ACC112 (cell line): ENCODE results near the gene BTN1A1.

Experiments used
- H2AFZ ChIP-seq: fragments of 200-600 bp; sonication (generic); one replicate; pipeline ENCODE4 v1.6.0; 2017; ENCODE audit warnings: antibody characterized with exemption, low read length; ENCODE audit not compliant: unreplicated experiment
- H3K27ac ChIP-seq: fragments of 200-600 bp; sonication (generic); 2 replicates; pipeline ENCODE4 v1.5.1; 2014; ENCODE audit warnings: low read depth, mild to moderate bottlenecking, antibody characterized with exemption, low read length, moderate library complexity
- H3K27me3 ChIP-seq: fragments of 200-600 bp; sonication (generic); 2 replicates; pipeline ENCODE4 v1.6.1; 2014; ENCODE audit warnings: mild to moderate bottlenecking, antibody characterized with exemption, low read length, moderate library complexity, mixed read lengths; ENCODE audit not compliant: insufficient read depth
- H3K36me3 ChIP-seq: fragments of 200-600 bp; sonication (generic); 2 replicates; pipeline ENCODE4 v1.6.1; 2016; ENCODE audit warnings: mild to moderate bottlenecking, antibody characterized with exemption, low read length, moderate library complexity, mixed read lengths; ENCODE audit not compliant: insufficient read depth
- H3K4me1 ChIP-seq: fragments of 200-600 bp; sonication (generic); one replicate; pipeline ENCODE4 v1.6.1; 2016; ENCODE audit warnings: low read length, mixed read lengths; ENCODE audit not compliant: insufficient read depth, unreplicated experiment, control insufficient read depth
- H3K4me3 ChIP-seq: fragments of 200-600 bp; sonication (generic); 2 replicates; pipeline ENCODE4 v1.5.1; 2014; ENCODE audit warnings: mild to moderate bottlenecking, low read depth, low read length
- H3K79me2 ChIP-seq: fragments of 200-600 bp; sonication (generic); one replicate; pipeline ENCODE4 v1.6.0; 2016; ENCODE audit warnings: low read length; ENCODE audit not compliant: control insufficient read depth, unreplicated experiment, insufficient read depth

The BTN1A1 gene

DNA sequence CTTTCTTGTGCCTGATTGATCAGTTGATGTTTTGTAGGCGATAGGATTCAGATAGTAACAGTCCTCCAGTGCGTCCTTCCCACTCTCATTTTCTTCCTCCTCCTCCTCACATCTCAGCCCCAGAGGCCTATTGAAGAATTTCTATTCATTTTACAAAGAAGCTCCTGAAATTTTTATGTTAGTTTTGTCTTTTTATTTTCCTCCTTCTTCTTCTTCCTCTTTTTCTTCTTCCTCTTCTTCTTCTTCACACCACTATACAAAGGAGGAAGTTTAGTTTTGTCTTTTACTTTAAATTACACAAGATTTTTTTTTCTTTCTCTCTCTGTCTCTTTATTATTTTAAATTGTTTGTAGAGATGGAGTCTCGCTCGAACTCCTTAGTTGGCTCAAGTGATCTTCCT lies 23.2 kb upstream of the BTN1A1 start:
- H2AFZ ChIP-seq = no peak overlapping the region
- H3K4me1 ChIP-seq = peaks cover 26% of the 10 kb centered on the region
- H3K79me2 ChIP-seq = no peaks in the 10 kb centered on the region
- no peaks in the 10 kb centered on the region for H3K36me3 ChIP-seq
- H3K4me3 ChIP-seq = no peak overlapping the region
- H3K27me3 ChIP-seq = no peaks in the 10 kb centered on the region
- H3K27ac ChIP-seq = no peak overlapping the region

DNA sequence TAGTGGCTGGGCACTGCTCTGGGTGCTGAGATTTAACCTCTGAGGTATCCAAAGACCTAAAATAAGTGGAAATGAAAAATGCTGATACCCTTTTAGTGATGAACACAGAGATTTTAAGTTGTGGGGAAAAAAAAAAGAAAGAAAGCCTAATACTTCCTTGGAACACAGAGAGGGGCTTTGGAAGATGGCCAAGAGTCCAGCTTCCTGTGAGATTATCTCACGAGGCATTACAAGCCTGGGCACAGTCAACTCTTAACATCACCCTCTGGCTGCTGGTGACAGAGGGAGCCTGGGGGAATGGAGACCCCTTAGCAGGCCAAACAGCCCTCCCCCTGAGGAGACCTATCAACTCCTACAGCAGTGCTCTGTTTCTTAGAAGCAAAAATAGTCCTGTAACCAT lies 22.7 kb upstream of the BTN1A1 start:
- no peak overlapping the region for H3K4me3 ChIP-seq
- H3K4me1 ChIP-seq = peaks cover 26% of the 10 kb centered on the region
- H3K79me2 ChIP-seq = no peaks in the 10 kb centered on the region
- H3K27me3 ChIP-seq = no peaks in the 10 kb centered on the region
- no peak overlapping the region for H3K27ac ChIP-seq
- H2AFZ ChIP-seq = no peak overlapping the region
- no peaks in the 10 kb centered on the region for H3K36me3 ChIP-seq

DNA sequence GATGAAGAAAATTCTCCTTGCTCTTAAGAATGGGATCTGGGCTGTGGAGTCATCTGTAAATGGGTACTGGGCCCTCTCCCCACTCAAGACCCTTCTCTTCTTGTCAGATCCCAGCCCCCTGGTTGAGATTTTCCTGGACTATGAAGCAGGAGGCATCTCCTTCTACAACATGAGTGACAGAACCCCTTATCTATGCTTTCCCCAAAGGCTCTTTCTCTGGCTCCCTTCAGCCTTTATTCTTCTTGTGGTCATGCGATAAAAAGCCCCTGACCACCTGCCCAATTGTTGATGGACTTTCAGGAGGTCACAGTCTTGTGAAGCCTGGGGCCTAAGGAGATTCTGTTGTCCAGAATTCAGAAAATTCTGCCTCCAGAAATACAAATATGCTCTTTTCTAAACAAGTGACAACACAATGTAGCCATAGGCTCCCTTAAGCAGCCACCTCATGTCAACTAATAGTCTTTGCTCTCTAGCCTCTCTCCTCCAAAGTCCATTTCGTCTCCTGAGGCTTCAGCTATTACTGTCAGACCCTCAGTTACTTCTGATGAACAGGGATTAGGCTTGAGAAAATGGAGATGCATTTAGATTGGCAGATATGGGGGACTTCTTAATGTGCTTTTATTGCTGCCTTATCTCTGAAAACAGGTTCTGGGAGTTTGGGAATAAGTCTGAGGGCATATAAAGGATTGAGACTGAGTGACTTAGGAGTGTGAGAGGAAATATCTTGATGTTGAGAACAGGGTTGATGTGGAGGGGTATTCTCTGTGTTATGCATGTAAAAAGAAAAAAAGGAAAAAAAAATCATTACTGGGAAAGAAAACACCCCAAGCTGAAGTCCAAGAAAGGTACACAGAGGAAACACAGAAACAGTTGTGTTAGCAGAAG lies 21.8 kb upstream of the BTN1A1 start:
- no peaks in the 10 kb centered on the region for H3K79me2 ChIP-seq
- no peaks in the 10 kb centered on the region for H3K36me3 ChIP-seq
- H3K27ac ChIP-seq = no peak overlapping the region
- peaks cover 22% of the 10 kb centered on the region for H3K4me1 ChIP-seq
- H3K27me3 ChIP-seq = no peaks in the 10 kb centered on the region
- no peak overlapping the region for H3K4me3 ChIP-seq
- no peak overlapping the region for H2AFZ ChIP-seq

DNA sequence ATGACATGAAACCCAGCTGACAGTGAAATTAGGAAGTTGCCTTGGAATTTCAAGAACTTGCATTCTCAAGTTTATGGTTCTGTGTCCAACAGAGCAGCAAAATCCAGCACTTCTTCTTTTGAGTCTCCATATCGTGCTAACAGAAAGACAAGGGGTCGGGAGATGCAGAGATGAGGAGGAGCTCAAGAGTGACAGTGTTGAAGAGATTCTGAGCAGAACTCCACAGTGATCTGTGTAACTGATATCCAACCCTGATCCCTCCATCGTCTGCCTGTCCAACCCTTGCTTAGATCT lies 21.2 kb upstream of the BTN1A1 start:
- peaks cover 21% of the 10 kb centered on the region for H3K4me1 ChIP-seq
- H3K27me3 ChIP-seq = no peaks in the 10 kb centered on the region
- no peaks in the 10 kb centered on the region for H3K79me2 ChIP-seq
- H3K4me3 ChIP-seq = no peak overlapping the region
- H3K27ac ChIP-seq = no peak overlapping the region
- H2AFZ ChIP-seq = no peak overlapping the region
- no peaks in the 10 kb centered on the region for H3K36me3 ChIP-seq

DNA sequence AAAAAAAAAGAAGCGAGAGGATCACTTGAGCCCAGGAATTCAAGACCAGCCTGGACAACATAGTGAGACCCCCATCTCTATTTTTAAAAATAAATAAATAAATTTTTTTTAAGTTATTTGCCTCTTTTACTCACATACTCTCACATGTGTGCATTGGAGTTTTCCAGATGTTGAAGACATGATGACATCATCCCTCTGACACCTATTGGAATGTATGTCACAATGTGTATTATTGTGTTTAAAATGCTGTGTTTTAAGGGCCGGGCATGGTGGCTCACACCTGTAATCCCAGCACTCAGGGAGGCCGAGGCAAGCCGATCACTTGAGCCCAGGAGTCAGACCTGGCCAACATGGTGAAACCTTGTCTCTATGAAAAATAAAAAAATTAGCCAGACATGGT lies 17.8 kb upstream of the BTN1A1 start:
- no peaks in the 10 kb centered on the region for H3K79me2 ChIP-seq
- H2AFZ ChIP-seq = no peak overlapping the region
- H3K4me3 ChIP-seq = no peak overlapping the region
- no peaks in the 10 kb centered on the region for H3K36me3 ChIP-seq
- no peak overlapping the region for H3K27ac ChIP-seq
- no peaks in the 10 kb centered on the region for H3K27me3 ChIP-seq
- no peaks in the 10 kb centered on the region for H3K4me1 ChIP-seq

DNA sequence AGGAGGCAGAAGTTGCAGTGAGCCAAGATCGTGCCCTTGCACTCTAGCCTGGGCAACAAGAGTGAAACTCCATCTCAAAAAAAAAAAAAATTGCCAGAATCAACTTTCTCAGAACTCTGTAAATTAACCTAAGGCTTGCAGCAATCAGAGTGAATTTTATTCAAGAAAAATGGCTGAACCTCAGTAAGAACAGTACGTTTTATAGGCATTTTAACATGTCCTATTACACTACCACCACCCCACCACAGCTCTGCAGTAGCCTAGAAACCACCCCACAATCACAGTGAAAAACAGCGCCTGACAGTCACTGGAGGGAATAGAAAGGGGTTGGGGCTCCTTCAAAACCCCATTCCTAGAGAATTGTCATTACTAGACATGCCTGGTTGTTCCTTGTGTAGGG lies 16.4 kb upstream of the BTN1A1 start:
- H3K4me3 ChIP-seq = no peak overlapping the region
- H3K36me3 ChIP-seq = no peaks in the 10 kb centered on the region
- no peaks in the 10 kb centered on the region for H3K4me1 ChIP-seq
- no peak overlapping the region for H3K27ac ChIP-seq
- no peak overlapping the region for H2AFZ ChIP-seq
- no peaks in the 10 kb centered on the region for H3K27me3 ChIP-seq
- no peaks in the 10 kb centered on the region for H3K79me2 ChIP-seq

DNA sequence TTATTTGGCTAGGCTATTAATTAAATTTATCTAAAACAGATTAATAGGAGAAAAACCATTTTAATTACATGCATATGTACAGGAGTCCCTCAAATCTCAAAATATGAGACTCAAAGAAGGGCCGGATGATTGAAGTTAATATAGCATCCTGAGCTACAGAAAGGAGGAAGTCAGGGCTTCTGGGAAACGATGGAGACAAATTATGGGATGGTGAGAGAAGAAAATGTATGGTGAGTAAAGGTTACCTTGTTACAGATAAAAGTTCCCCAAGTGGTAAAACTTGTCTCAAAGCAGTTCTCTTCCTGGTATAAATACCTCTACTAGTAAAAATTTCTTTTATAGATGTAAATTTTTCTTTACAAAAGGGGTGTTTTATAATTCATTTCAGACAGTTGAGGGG lies 15.9 kb upstream of the BTN1A1 start:
- no peak overlapping the region for H2AFZ ChIP-seq
- no peaks in the 10 kb centered on the region for H3K36me3 ChIP-seq
- H3K27me3 ChIP-seq = no peaks in the 10 kb centered on the region
- H3K4me3 ChIP-seq = no peak overlapping the region
- no peaks in the 10 kb centered on the region for H3K79me2 ChIP-seq
- no peaks in the 10 kb centered on the region for H3K4me1 ChIP-seq
- no peak overlapping the region for H3K27ac ChIP-seq

DNA sequence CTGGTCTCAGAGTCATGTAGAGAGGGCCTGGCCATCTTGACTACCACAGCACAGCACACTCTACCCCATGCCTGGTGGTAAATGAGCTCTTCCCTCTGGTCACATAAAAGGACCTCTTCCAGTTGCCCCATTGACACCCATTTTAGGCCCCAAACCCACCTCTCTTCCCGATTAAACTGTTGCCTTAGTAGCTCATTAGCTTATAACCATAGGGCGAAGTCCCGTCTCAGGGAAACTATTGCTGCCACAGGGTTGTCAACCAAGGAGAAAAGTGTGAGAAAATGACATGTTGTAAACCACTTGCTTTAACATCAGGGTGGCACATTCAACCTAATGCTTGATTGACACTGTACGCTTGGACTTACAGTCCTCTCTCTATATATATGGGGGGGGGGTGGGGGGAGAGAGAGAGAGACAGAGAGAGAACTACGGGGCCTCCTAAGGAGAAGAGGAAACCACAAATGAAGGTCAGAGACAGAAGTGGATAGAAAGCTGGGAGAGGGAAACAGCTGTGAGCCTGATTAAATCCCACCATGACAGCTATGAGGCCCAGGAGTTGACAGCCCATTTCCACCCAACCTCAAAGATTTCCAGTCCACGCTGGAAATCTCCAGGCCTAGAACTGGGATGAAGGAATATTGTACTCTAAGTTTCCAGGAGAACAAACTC lies 14.9 kb upstream of the BTN1A1 start:
- H3K4me3 ChIP-seq = no peak overlapping the region
- no peaks in the 10 kb centered on the region for H3K4me1 ChIP-seq
- no peak overlapping the region for H2AFZ ChIP-seq
- H3K79me2 ChIP-seq = no peaks in the 10 kb centered on the region
- H3K27me3 ChIP-seq = no peaks in the 10 kb centered on the region
- no peaks in the 10 kb centered on the region for H3K36me3 ChIP-seq
- H3K27ac ChIP-seq = no peak overlapping the region

DNA sequence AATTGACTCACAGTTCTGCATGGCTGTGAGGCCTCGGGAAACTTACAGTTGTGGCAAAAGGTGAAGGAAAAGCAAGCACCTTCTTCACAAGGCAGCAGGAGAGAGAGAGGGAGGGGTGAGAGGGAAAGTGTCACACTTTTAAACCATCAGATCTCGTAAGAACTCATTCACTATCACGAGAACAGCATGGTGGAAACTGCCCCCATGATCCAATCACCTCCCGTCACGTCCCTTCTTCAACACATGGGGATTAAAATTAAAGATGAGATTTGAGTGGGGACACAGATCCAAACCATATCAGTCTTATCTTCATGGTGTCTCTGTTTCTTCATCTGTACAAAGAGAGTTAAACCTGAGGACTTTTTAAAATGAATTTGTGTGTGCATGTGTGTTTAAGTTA lies 13.7 kb upstream of the BTN1A1 start:
- no peak overlapping the region for H3K4me3 ChIP-seq
- no peaks in the 10 kb centered on the region for H3K36me3 ChIP-seq
- H3K4me1 ChIP-seq = no peaks in the 10 kb centered on the region
- H2AFZ ChIP-seq = no peak overlapping the region
- no peaks in the 10 kb centered on the region for H3K27me3 ChIP-seq
- no peaks in the 10 kb centered on the region for H3K79me2 ChIP-seq
- no peak overlapping the region for H3K27ac ChIP-seq

DNA sequence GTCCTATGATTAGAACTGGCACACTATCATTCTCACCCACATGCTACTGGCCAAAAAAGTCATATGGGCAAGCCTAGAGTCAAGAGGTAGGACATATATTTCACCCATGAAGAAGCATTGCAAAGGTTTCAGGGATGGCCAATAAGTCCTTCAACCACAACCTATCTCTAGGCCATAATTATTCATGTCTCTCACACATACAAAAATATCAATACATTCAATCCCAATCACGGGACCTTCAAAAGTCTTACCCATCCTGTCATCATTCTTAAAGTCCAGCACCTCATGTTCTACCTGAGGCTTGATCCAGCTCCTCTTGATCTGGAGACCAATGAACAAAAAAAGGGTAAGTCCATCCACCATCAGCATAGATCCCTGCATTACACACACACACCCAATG lies 12.6 kb upstream of the BTN1A1 start:
- no peaks in the 10 kb centered on the region for H3K79me2 ChIP-seq
- no peak overlapping the region for H2AFZ ChIP-seq
- H3K4me1 ChIP-seq = no peaks in the 10 kb centered on the region
- H3K27ac ChIP-seq = no peak overlapping the region
- H3K27me3 ChIP-seq = no peaks in the 10 kb centered on the region
- no peak overlapping the region for H3K4me3 ChIP-seq
- no peaks in the 10 kb centered on the region for H3K36me3 ChIP-seq
